ENCODE data around the gene OR13H1.

GRCh38 chrX:131577413-131577812 is 33.5 kb downstream of the OR13H1 start:
- TF ChIP-seq CTCF (IDR thresholded peaks at IDR 0.05) (no peak), POLR2A (IDR thresholded peaks at IDR 0.05) (no peak)
